Measurements from ENCODE around the gene OR10K1. TPM values are rescaled to one million over a fixed set of nuclear protein-coding genes. Genes with fewer than 3 reads are reported as not detected.

Gene OR10K1
- total and polyA plus RNA-seq, 10 of the 15 experiments (the other 5 are each of a cell fraction or from before 2014, with no cell fraction given): not detected

GRCh38 chr1:158485455-158485854 is 23.8 kb downstream of the OR10K1 start:
- no peak for ATAC-seq
- intact Hi-C loops (cut with micrococcal nuclease; ENCODE audit: unreplicated experiment) (no loop called here), in situ Hi-C loops (cut with MboI) (no loop called here)
- 0% methylated on average over 2 of the region's 2 CpGs for WGBS (ENCODE audit: insufficient coverage, insufficient replicate concordance, low lambda C conversion rate, missing lambda C conversion rate)
- SMC1A ChIA-PET (ENCODE audit: uncharacterized antibody, unreplicated experiment): interaction anchor here (1.3 kb wide), 1 partner anchor 282 kb away, joined by 3 read pairs; no protein-coding TSS in a partner anchor
- CTCF ChIA-PET: interaction anchor here (1.3 to 2.2 kb wide), 2 partner anchors 11 to 281 kb away, joined by 3 to 9 read pairs; no protein-coding TSS in a partner anchor
- Histone ChIP-seq H3K27ac (ENCODE audit: control insufficient read depth, insufficient read depth) (no peak overlapping the region), H3K9ac (ENCODE audit: control insufficient read depth, insufficient read depth, low read length) (no peak overlapping the region), H3K4me1 (ENCODE audit: control insufficient read depth, insufficient read depth, low read length) (no peaks in the 10 kb centered on the region), H3K36me3 (ENCODE audit: control insufficient read depth in 2 of 2, insufficient read depth in 2 of 2, low read length in 1 of 2) (no peaks in the 10 kb centered on the region), H3K4me3 (no peak overlapping the region), H3K4me2 (ENCODE audit: control insufficient read depth, insufficient read depth) (no peak overlapping the region), H3K27me3 (replicated peaks in 1 of 2; ENCODE audit: control insufficient read depth in 2 of 2, insufficient read depth in 2 of 2, low read length in 1 of 2) (no peaks in the 10 kb centered on the region), H3K79me2 (ENCODE audit: control insufficient read depth, insufficient read depth, low read length) (no peaks in the 10 kb centered on the region), H2AFZ (ENCODE audit: control insufficient read depth, low read depth, low read length) (no peak overlapping the region), H3K9me3 (replicated peaks; ENCODE audit: control insufficient read depth, insufficient read depth, low read length) (no peaks in the 10 kb centered on the region), H4K20me1 (ENCODE audit: control insufficient read depth, insufficient read depth) (no peaks in the 10 kb centered on the region)
- POLR2A ChIA-PET: no interaction called here
- no peak for FAIRE-seq
- RAD21 ChIA-PET (ENCODE audit: unreplicated experiment): interaction anchor here (1.0 kb wide), 1 partner anchor 282 kb away, joined by 3 read pairs; no protein-coding TSS in a partner anchor
- TF ChIP-seq STAT3 (IDR thresholded peaks at IDR 0.05; ENCODE audit: low read depth, low read length) (no peak), CUX1 (IDR thresholded peaks at IDR 0.05; ENCODE audit: insufficient replicate concordance, low read depth, low read length) (no peak), POLR2AphosphoS2 (IDR thresholded peaks at IDR 0.05; ENCODE audit: low read depth, low read length) (no peak), BCL11A (IDR thresholded peaks at IDR 0.05; ENCODE audit: low read depth, low read length) (no peak)
- BruUV-seq (replicated peaks): no TSS peak
- DNase-seq (ENCODE audit: low read depth, low spot score): no peak

Measured in GM12878 (cell line).